ENCODE measurements around the gene RHOBTB3. TPM values are rescaled to one million over a fixed set of nuclear protein-coding genes. Genes with fewer than 3 reads are reported as not detected.
"Not testable (repeated sequence)": the region's sequence is repeated elsewhere in the genome, so short reads cannot be mapped to it uniquely, and the experiment has no call there.

The RHOBTB3 gene
- total RNA-seq, 4 donors from 2014 or later = 4.7 to 59.3 (median 13.6) TPM

- H3K4me3 ChIP-seq = no peak overlapping the region
- peak overlapping the region; percentile 10 to 89 (median 76) for H3K27ac ChIP-seq
- peaks cover 21 to 44% (median 32%) of the 10 kb centered on the region in 3 donors for H3K4me1 ChIP-seq
- no peaks in the 10 kb centered on the region for H3K36me3 ChIP-seq
- intact Hi-C loops (cut with DNase I) = no loop called here
- no peak for TF ChIP-seq POLR2A (IDR thresholded peaks at IDR 0.05)
- no peak for TF ChIP-seq CTCF (IDR thresholded peaks at IDR 0.05)
- no peaks in the 10 kb centered on the region for H3K9me3 ChIP-seq
- no peak for DNase-seq
- WGBS, 2 donors = 78 to 80% methylated on average over 3 to 6 of the region's 7 CpGs
- H3K27me3 ChIP-seq = no peaks in the 10 kb centered on the region
These were observed 77.0 kb downstream of the RHOBTB3 start for GRCh38 chr5:95808013-95808685.

GRCh38 chr5:95808686-95809413, 77.7 kb downstream of the RHOBTB3 start:
- H3K4me3 ChIP-seq = peak overlapping the region in 1 of 4 donors; percentile 18
- H3K9me3 ChIP-seq = no peaks in the 10 kb centered on the region
- no peak for TF ChIP-seq CTCF (IDR thresholded peaks at IDR 0.05)
- peak in 1 of 4 donors; percentile 11 for TF ChIP-seq POLR2A (IDR thresholded peaks at IDR 0.05)
- DNase-seq = peak; percentile 19
- peaks cover 21 to 44% (median 32%) of the 10 kb centered on the region in 3 donors for H3K4me1 ChIP-seq
- no peaks in the 10 kb centered on the region for H3K27me3 ChIP-seq
- no peaks in the 10 kb centered on the region for H3K36me3 ChIP-seq
- peak overlapping the region; percentile 10 to 89 (median 76) for H3K27ac ChIP-seq
- intact Hi-C loops (cut with DNase I) = no loop called here
- WGBS, 2 donors = 25 to 52% methylated on average over 10 of the region's 10 CpGs

GRCh38 chr5:95809414-95809960, 78.4 kb downstream of the RHOBTB3 start:
- intact Hi-C loops (cut with DNase I) = no loop called here
- H3K4me3 ChIP-seq = peak overlapping the region in 1 of 4 donors; percentile 18
- no peaks in the 10 kb centered on the region for H3K27me3 ChIP-seq
- no peaks in the 10 kb centered on the region for H3K9me3 ChIP-seq
- peak overlapping the region in 3 of 4 donors; percentile 73 to 89 (median 79) for H3K27ac ChIP-seq
- peaks cover 0 to under 1% (median 0%) of the 10 kb centered on the region in 3 donors for H3K36me3 ChIP-seq
- no peak for DNase-seq
- WGBS, 2 donors = 21 to 26% methylated on average over 2 of the region's 2 CpGs
- peaks cover 21 to 44% (median 32%) of the 10 kb centered on the region in 3 donors for H3K4me1 ChIP-seq
- TF ChIP-seq POLR2A (IDR thresholded peaks at IDR 0.05) = no peak
- no peak for TF ChIP-seq CTCF (IDR thresholded peaks at IDR 0.05)

GRCh38 chr5:95810305-95811125, 79.4 kb downstream of the RHOBTB3 start:
- H3K36me3 ChIP-seq = peaks cover 0 to 11% (median 2%) of the 10 kb centered on the region in 3 donors
- WGBS, 2 donors = 45 to 51% methylated on average over 5 of the region's 5 CpGs
- no peak for DNase-seq
- intact Hi-C loops (cut with DNase I) = no loop called here
- no peaks in the 10 kb centered on the region for H3K9me3 ChIP-seq
- H3K27ac ChIP-seq = peak overlapping the region in 3 of 4 donors; percentile 73 to 89 (median 79)
- H3K27me3 ChIP-seq = no peaks in the 10 kb centered on the region
- no peak overlapping the region for H3K4me3 ChIP-seq
- TF ChIP-seq CTCF (IDR thresholded peaks at IDR 0.05) = no peak
- H3K4me1 ChIP-seq = peaks cover 21 to 44% (median 32%) of the 10 kb centered on the region in 3 donors

GRCh38 chr5:95811126-95811423, 79.9 kb downstream of the RHOBTB3 start:
- H3K27ac ChIP-seq; DNase-seq; H3K4me3 ChIP-seq; intact Hi-C loops (cut with DNase I); H3K27me3 ChIP-seq; H3K9me3 ChIP-seq: not testable (repeated sequence)
- H3K4me1 ChIP-seq = peaks cover 21 to 44% (median 32%) of the 10 kb centered on the region in 3 donors
- 53 to 70% methylated on average over 6 of the region's 6 CpGs for WGBS, 2 donors
- H3K36me3 ChIP-seq = peaks cover 0 to 17% (median 3%) of the 10 kb centered on the region in 3 donors

GRCh38 chr5:95811461-95812073, 80.4 kb downstream of the RHOBTB3 start:
- H3K4me1 ChIP-seq = peaks cover 21 to 47% (median 32%) of the 10 kb centered on the region in 3 donors

More at GRCh38 chr5:95811461-95812073, 80.4 kb downstream of the RHOBTB3 start:
- H3K9me3 ChIP-seq; H3K4me3 ChIP-seq; DNase-seq; H3K27me3 ChIP-seq; intact Hi-C loops (cut with DNase I): not testable (repeated sequence)
- H3K27ac ChIP-seq = peak overlapping the region in 2 of 4 donors; percentile 42 to 46
- 76 to 77% methylated on average over 10 to 12 of the region's 13 CpGs for WGBS, 2 donors
- H3K36me3 ChIP-seq = peaks cover 0 to 17% (median 3%) of the 10 kb centered on the region in 3 donors
